OCI-LY7 (cell line): Measurements from ENCODE around the gene NOP16.

Experiments
- CTCF ChIP-seq: fragments of 200-600 bp; sonication (generic); conservative IDR thresholded peaks from 2 replicates; pipeline ENCODE4 v1.5.1; 2014; ENCODE audit warnings: mild to moderate bottlenecking, antibody characterized with exemption, low read length, moderate library complexity, mixed read lengths
- EZH2phosphoT487 ChIP-seq: fragments of 200-600 bp; sonication (generic); IDR thresholded peaks from 2 replicates; pipeline ENCODE4 v1.6.1; 2018; ENCODE audit warnings: low read depth, borderline replicate concordance, mild to moderate bottlenecking, mixed run types, antibody characterized with exemption, low read length, moderate library complexity, mixed read lengths

GRCh38 chr5:176365351-176366231 is 22.8 kb downstream of the NOP16 start, which contains the start of gene ARL10:
- TF ChIP-seq CTCF (no peak), EZH2phosphoT487 (no peak)
